Keratinocyte (primary cell): ENCODE results near the gene KCNMA1.

Experiments used
- EZH2 ChIP-seq: IDR thresholded peaks from one replicate; pipeline ENCODE4 v1.6.1; 2012; ENCODE audit warnings: inconsistent platforms, mild to moderate bottlenecking, low read length, moderate library complexity
- TF ChIP-seq, protein P1 (sequence below), 3 experiments: IDR thresholded peaks in 1 of 3; conservative IDR thresholded peaks in 1 of 3; optimal IDR thresholded peaks in 1 of 3; 2 replicates in 2 of 3; 3 replicates in 1 of 3; pipeline versions ENCODE3 to v1.5.1; 2011; ENCODE audit warnings: low read length in 3 of 3, mild to moderate bottlenecking in 3 of 3, moderate library complexity in 2 of 3, control low read depth in 1 of 3, inconsistent platforms in 1 of 3; ENCODE audit not compliant: insufficient read depth in 2 of 3; ENCODE audit errors: extremely low read depth in 1 of 3

DNA sequence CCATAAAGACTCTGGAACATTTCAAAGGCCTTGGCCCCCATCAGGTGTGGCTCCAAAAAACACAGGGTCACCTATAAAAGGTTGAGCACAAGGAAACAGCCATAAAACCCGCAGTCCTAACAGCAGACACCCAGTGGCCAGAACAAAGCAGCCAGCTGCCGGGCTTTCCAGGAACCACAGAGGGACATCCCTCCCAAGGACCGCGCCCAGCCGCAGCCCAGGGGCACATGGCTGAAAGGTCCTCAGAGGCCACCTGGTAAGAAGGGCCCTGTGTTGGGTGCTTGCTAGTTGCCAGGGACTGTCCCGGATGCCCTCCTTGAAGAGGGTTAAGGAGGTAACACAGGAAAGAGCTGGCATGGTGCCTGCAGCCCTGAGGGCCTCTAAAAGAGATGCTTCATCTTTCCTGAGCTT lies 32.7 kb downstream of the KCNMA1 start:
- TF ChIP-seq, protein P1, sequence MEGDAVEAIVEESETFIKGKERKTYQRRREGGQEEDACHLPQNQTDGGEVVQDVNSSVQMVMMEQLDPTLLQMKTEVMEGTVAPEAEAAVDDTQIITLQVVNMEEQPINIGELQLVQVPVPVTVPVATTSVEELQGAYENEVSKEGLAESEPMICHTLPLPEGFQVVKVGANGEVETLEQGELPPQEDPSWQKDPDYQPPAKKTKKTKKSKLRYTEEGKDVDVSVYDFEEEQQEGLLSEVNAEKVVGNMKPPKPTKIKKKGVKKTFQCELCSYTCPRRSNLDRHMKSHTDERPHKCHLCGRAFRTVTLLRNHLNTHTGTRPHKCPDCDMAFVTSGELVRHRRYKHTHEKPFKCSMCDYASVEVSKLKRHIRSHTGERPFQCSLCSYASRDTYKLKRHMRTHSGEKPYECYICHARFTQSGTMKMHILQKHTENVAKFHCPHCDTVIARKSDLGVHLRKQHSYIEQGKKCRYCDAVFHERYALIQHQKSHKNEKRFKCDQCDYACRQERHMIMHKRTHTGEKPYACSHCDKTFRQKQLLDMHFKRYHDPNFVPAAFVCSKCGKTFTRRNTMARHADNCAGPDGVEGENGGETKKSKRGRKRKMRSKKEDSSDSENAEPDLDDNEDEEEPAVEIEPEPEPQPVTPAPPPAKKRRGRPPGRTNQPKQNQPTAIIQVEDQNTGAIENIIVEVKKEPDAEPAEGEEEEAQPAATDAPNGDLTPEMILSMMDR (optimal IDR thresholded peaks at IDR 0.05 in 1 of 3, IDR thresholded peaks at IDR 0.05 in 1 of 3, conservative IDR thresholded peaks at IDR 0.05 in 1 of 3; ENCODE audit: extremely low read depth in 1 of 3, insufficient read depth in 2 of 3, low read length in 3 of 3): no peak
- no peak for TF ChIP-seq EZH2
